ENCODE data around the gene CTSZ. TPM values are rescaled to one million over a fixed set of nuclear protein-coding genes. Genes with fewer than 3 reads are reported as not detected.
"Not testable (repeated sequence)": the region's sequence is repeated elsewhere in the genome, so short reads cannot be mapped to it uniquely, and the experiment has no call there.

Gene CTSZ
- total RNA-seq, 1 donor from 2014 or later = 71.9 TPM

GRCh38 chr20:58984691-58985090 lies 22.4 kb downstream of the CTSZ start:
- TF ChIP-seq CTCF (conservative IDR thresholded peaks at IDR 0.05) = no peak

GRCh38 chr20:58983115-58983468 lies 24.0 kb downstream of the CTSZ start:
- Mint-ChIP-seq H3K4me1 (ENCODE audit: unreplicated experiment) (peaks cover 35% of the 10 kb centered on the region), H3K36me3 (peaks cover 38% of the 10 kb centered on the region)
- H3K9me3 Mint-ChIP-seq, H3K4me3 Mint-ChIP-seq, H3K27ac Mint-ChIP-seq, H3K27me3 Mint-ChIP-seq: not testable (repeated sequence)
- DNase-seq (ENCODE audit: extremely low spot score, unreplicated experiment) = peak; percentile 20

More at GRCh38 chr20:58984691-58985090, 22.4 kb downstream of the CTSZ start:
- DNase-seq (ENCODE audit: extremely low spot score, unreplicated experiment) = peak; percentile 40
- peaks cover 47% of the 10 kb centered on the region for H3K36me3 Mint-ChIP-seq
- H3K27ac Mint-ChIP-seq = no peak overlapping the region
- no peak overlapping the region for H3K4me3 Mint-ChIP-seq
- H3K9me3 Mint-ChIP-seq = no peaks in the 10 kb centered on the region
- peaks cover 35% of the 10 kb centered on the region for H3K4me1 Mint-ChIP-seq (ENCODE audit: unreplicated experiment)
- no peaks in the 10 kb centered on the region for H3K27me3 Mint-ChIP-seq

- Mint-ChIP-seq H3K4me1 (ENCODE audit: unreplicated experiment) (peaks cover 35% of the 10 kb centered on the region), H3K27me3 (no peaks in the 10 kb centered on the region), H3K27ac (peak overlapping the region; percentile 39), H3K9me3 (peaks cover 5% of the 10 kb centered on the region), H3K36me3 (peaks cover 32% of the 10 kb centered on the region), H3K4me3 (peak overlapping the region; percentile 94)
- no peak for TF ChIP-seq CTCF (conservative IDR thresholded peaks at IDR 0.05)
- peak; percentile 47 for DNase-seq (ENCODE audit: extremely low spot score, unreplicated experiment)
Observed at GRCh38 chr20:58982406-58983114, 24.5 kb downstream of the CTSZ start.

GRCh38 chr20:58981628-58982364 lies 25.3 kb downstream of the CTSZ start:
- peak overlapping the region; percentile 94 for H3K4me3 Mint-ChIP-seq
- H3K27me3 Mint-ChIP-seq = no peaks in the 10 kb centered on the region
- DNase-seq (ENCODE audit: extremely low spot score, unreplicated experiment) = peak; percentile 42
- no peak for TF ChIP-seq CTCF (conservative IDR thresholded peaks at IDR 0.05)
- H3K36me3 Mint-ChIP-seq = peaks cover 26% of the 10 kb centered on the region
- H3K9me3 Mint-ChIP-seq = peaks cover 5% of the 10 kb centered on the region
- peak overlapping the region; percentile 85 for H3K27ac Mint-ChIP-seq
- H3K4me1 Mint-ChIP-seq (ENCODE audit: unreplicated experiment) = peaks cover 32% of the 10 kb centered on the region

GRCh38 chr20:58980711-58981627 lies 26.1 kb downstream of the CTSZ start, which contains the start of gene NELFCD:
Gene NELFCD, plus strand, starts transcription at chr20:58981256. Its CDS starts 54 bp downstream, at chr20:58981310.
- H3K27ac Mint-ChIP-seq = peak within 1 kb of the TSS; percentile 85
- TF ChIP-seq CTCF (conservative IDR thresholded peaks at IDR 0.05) = no peak
- H3K4me1 Mint-ChIP-seq (ENCODE audit: unreplicated experiment) = peaks cover 32% of the 10 kb centered on the region
- H3K9me3 Mint-ChIP-seq = peaks cover 5% of the 10 kb centered on the region
- H3K4me3 Mint-ChIP-seq = peak within 1 kb of the TSS; percentile 94
- H3K27me3 Mint-ChIP-seq = no peaks in the 10 kb centered on the region
- H3K36me3 Mint-ChIP-seq = peaks cover 21% of the 10 kb centered on the region
- peak; percentile 93 for DNase-seq (ENCODE audit: extremely low spot score, unreplicated experiment)
